HEK293 (cell line): Measurements from ENCODE around the gene FHAD1.

Experiments
- AEBP2 ChIP-seq: fragments of 450-650 bp; formaldehyde crosslinking; IDR thresholded peaks from 2 replicates; pipeline ENCODE4 v1.5.1; 2016; ENCODE audit warnings: missing biosample characterization, missing genetic modification characterization, borderline replicate concordance
- EGR2 ChIP-seq: fragments of 450-650 bp; formaldehyde crosslinking; IDR thresholded peaks from 2 replicates; pipeline ENCODE4 v1.5.1; 2016; ENCODE audit warnings: low read depth, missing biosample characterization, missing genetic modification characterization
- FEZF1 ChIP-seq: fragments of 450-650 bp; formaldehyde crosslinking; IDR thresholded peaks from 2 replicates; pipeline ENCODE4 v1.5.1; 2016; ENCODE audit warnings: missing biosample characterization, missing genetic modification characterization
- HOXA7 ChIP-seq: sonication (generic); formaldehyde crosslinking; IDR thresholded peaks from 2 replicates; pipeline ENCODE4 v1.8.1; 2022; ENCODE audit warnings: missing genetic modification reagents, borderline replicate concordance
- INSM2 ChIP-seq: fragments of 450-650 bp; formaldehyde crosslinking; IDR thresholded peaks from 2 replicates; pipeline ENCODE4 v1.5.1; 2016; ENCODE audit warnings: missing biosample characterization, missing genetic modification characterization
- KLF8 ChIP-seq: fragments of 450-650 bp; formaldehyde crosslinking; IDR thresholded peaks from 2 replicates; pipeline ENCODE4 v1.5.1; 2016; ENCODE audit warnings: missing biosample characterization, missing genetic modification characterization
- MYNN ChIP-seq: fragments of 450-650 bp; formaldehyde crosslinking; IDR thresholded peaks from 2 replicates; pipeline ENCODE4 v1.5.1; 2016; ENCODE audit warnings: missing biosample characterization, missing genetic modification characterization, borderline replicate concordance
- SCRT2 ChIP-seq: fragments of 450-650 bp; formaldehyde crosslinking; IDR thresholded peaks from 2 replicates; pipeline ENCODE4 v1.5.1; 2016; ENCODE audit warnings: missing biosample characterization, missing genetic modification characterization
- SETDB1 ChIP-seq: IDR thresholded peaks from one replicate; pipeline ENCODE4 v1.6.1; 2017; ENCODE audit warnings: mild to moderate bottlenecking, low read length, moderate library complexity, mixed read lengths; ENCODE audit not compliant: insufficient read length
- ZNF10 ChIP-seq: fragments of 450-650 bp; formaldehyde crosslinking; IDR thresholded peaks from 2 replicates; pipeline ENCODE4 v1.5.1; 2017; ENCODE audit warnings: missing biosample characterization, missing genetic modification characterization
- ZNF114 ChIP-seq: fragments of 450-650 bp; formaldehyde crosslinking; IDR thresholded peaks from 2 replicates; pipeline ENCODE4 v1.5.0; 2017; ENCODE audit warnings: missing biosample characterization, missing genetic modification characterization
- ZNF133 ChIP-seq: fragments of 450-650 bp; formaldehyde crosslinking; IDR thresholded peaks from 2 replicates; pipeline ENCODE4 v1.5.1; 2016; ENCODE audit warnings: missing biosample characterization, missing genetic modification characterization
- ZNF146 ChIP-seq: fragments of 450-650 bp; formaldehyde crosslinking; IDR thresholded peaks from 2 replicates; pipeline ENCODE4 v1.5.1; 2016; ENCODE audit warnings: missing biosample characterization, missing genetic modification characterization
- ZNF155 ChIP-seq: fragments of 450-650 bp; formaldehyde crosslinking; IDR thresholded peaks from 2 replicates; pipeline ENCODE4 v1.5.1; 2016; ENCODE audit warnings: missing biosample characterization, missing genetic modification characterization
- ZNF157 ChIP-seq: fragments of 450-650 bp; formaldehyde crosslinking; IDR thresholded peaks from 2 replicates; pipeline ENCODE4 v1.5.1; 2016; ENCODE audit warnings: missing biosample characterization, missing genetic modification characterization
- ZNF211 ChIP-seq: fragments of 450-650 bp; formaldehyde crosslinking; IDR thresholded peaks from 2 replicates; pipeline ENCODE4 v1.5.1; 2016; ENCODE audit warnings: low read depth, missing biosample characterization, missing genetic modification characterization
- ZNF335 ChIP-seq: fragments of 450-650 bp; formaldehyde crosslinking; conservative IDR thresholded peaks from 2 replicates; pipeline ENCODE4 v1.5.1; 2016; ENCODE audit warnings: missing biosample characterization, missing genetic modification characterization
- ZNF366 ChIP-seq: fragments of 450-650 bp; formaldehyde crosslinking; conservative IDR thresholded peaks from 2 replicates; pipeline ENCODE4 v1.5.1; 2016; ENCODE audit warnings: missing biosample characterization, missing genetic modification characterization
- ZNF391 ChIP-seq: fragments of 450-650 bp; formaldehyde crosslinking; IDR thresholded peaks from 2 replicates; pipeline ENCODE4 v1.5.1; 2016; ENCODE audit warnings: low read depth, missing biosample characterization, missing genetic modification characterization, borderline replicate concordance
- ZNF530 ChIP-seq: fragments of 450-650 bp; formaldehyde crosslinking; IDR thresholded peaks from 2 replicates; pipeline ENCODE4 v1.5.1; 2016; ENCODE audit warnings: low read depth, missing biosample characterization, missing genetic modification characterization
- ZNF555 ChIP-seq: fragments of 450-650 bp; formaldehyde crosslinking; conservative IDR thresholded peaks from 2 replicates; pipeline ENCODE4 v1.5.1; 2017; ENCODE audit warnings: missing biosample characterization, mild to moderate bottlenecking, missing genetic modification characterization, inconsistent platforms
- ZNF610 ChIP-seq: fragments of 450-650 bp; formaldehyde crosslinking; IDR thresholded peaks from 2 replicates; pipeline ENCODE4 v1.5.1; 2016; ENCODE audit warnings: missing biosample characterization, missing genetic modification characterization, borderline replicate concordance
- ZNF654 ChIP-seq: fragments of 450-650 bp; formaldehyde crosslinking; IDR thresholded peaks from 2 replicates; pipeline ENCODE4 v1.5.1; 2016; ENCODE audit warnings: low read depth, missing biosample characterization, missing genetic modification characterization
- ZNF747 ChIP-seq: fragments of 450-650 bp; formaldehyde crosslinking; IDR thresholded peaks from 2 replicates; pipeline ENCODE4 v1.5.1; 2016; ENCODE audit warnings: missing biosample characterization, missing genetic modification characterization
- ZNF791 ChIP-seq: fragments of 450-650 bp; formaldehyde crosslinking; IDR thresholded peaks from 2 replicates; pipeline ENCODE4 v1.5.1; 2016; ENCODE audit warnings: missing biosample characterization, missing genetic modification characterization
- ZNF843 ChIP-seq: fragments of 450-650 bp; formaldehyde crosslinking; IDR thresholded peaks from 2 replicates; pipeline ENCODE4 v1.5.1; 2016; ENCODE audit warnings: missing biosample characterization, missing genetic modification characterization
- TF ChIP-seq, protein P1 (sequence below): fragments of 450-650 bp; formaldehyde crosslinking; IDR thresholded peaks from 2 replicates; pipeline ENCODE4 v1.5.1; 2016; ENCODE audit warnings: missing biosample characterization, missing genetic modification characterization
- TF ChIP-seq, protein P2 (sequence below): fragments of 450-650 bp; formaldehyde crosslinking; IDR thresholded peaks from 2 replicates; pipeline ENCODE4 v1.5.1; 2016; ENCODE audit warnings: missing biosample characterization, missing genetic modification characterization, low read depth
- TF ChIP-seq, protein P3 (sequence below): fragments of 450-650 bp; formaldehyde crosslinking; IDR thresholded peaks from 2 replicates; pipeline ENCODE4 v1.5.1; 2016; ENCODE audit warnings: missing biosample characterization, missing genetic modification characterization

FHAD1 gene

DNA sequence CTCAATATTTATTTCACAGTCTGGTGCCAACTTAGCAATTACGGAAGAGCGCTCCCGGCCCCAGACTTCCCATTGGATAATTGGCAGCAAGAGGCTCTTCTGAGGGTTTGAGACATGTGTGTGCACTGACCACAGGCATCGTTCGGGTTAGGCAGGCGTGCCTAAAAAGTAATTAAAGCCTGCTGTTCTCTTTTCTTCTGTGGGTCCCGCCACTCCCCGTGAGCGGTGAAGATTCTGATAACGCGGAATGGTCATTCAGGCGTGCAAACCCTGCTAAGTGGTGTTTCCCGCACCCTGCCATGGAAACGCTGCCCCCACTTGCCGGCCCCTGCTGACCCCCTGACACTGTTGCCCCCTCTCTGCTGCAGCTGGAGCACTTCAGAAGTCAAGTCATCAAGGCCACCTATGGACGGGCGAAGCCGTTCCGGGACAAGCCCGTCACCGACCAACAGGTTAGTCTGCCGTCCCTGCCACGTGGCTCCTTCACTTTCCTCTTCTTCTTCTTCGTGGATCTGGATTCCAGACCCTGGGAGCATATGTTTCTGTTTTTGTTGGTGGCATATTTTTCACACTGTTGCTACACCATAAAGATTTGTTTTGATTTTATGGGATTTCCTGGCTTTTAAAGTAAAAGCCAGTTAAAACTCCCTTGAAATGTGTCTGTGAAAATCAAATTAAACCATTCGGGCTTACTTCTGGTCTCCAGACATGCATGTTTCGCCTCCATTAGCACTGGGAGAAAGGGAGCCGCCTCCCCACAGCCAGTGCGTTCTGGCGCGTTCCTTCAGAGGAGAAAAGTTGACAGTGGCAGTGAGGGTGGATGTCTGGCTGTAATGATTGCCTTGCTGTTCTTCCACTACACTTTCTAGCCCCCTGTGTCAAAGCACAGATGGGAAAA, 79.9 kb downstream of the FHAD1 start (continued):
- TF ChIP-seq, protein P1, sequence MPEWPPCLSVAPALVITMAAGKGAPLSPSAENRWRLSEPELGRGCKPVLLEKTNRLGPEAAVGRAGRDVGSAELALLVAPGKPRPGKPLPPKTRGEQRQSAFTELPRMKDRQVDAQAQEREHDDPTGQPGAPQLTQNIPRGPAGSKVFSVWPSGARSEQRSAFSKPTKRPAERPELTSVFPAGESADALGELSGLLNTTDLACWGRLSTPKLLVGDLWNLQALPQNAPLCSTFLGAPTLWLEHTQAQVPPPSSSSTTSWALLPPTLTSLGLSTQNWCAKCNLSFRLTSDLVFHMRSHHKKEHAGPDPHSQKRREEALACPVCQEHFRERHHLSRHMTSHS (tag by site-specific recombination): no peak
- no peak for TF ChIP-seq ZNF530 (tag by site-specific recombination)
- no peak for TF ChIP-seq ZNF555 (tag by site-specific recombination)
- TF ChIP-seq MYNN (tag by site-specific recombination): no peak; the same call in 1 of the 2 replicates
- peak; percentile 65; the same call in 1 of the 2 replicates for TF ChIP-seq ZNF10 (tag by site-specific recombination)
- TF ChIP-seq KLF8 (tag by site-specific recombination): no peak
- TF ChIP-seq ZNF391 (tag by site-specific recombination): no peak
- TF ChIP-seq ZNF146: no peak
- TF ChIP-seq ZNF114: no peak
- TF ChIP-seq ZNF155 (tag by site-specific recombination): no peak
- peak; percentile 41; the same call in 1 of the 2 replicates for TF ChIP-seq ZNF335
- TF ChIP-seq ZNF791: no peak
- TF ChIP-seq SCRT2 (tag by site-specific recombination): peak; percentile 97
- no peak for TF ChIP-seq HOXA7 (CRISPR knock-in tag)
- TF ChIP-seq INSM2 (tag by site-specific recombination): no peak
- TF ChIP-seq ZNF610 (tag by site-specific recombination): peak; percentile 67; the same call in 1 of the 2 replicates
- TF ChIP-seq, protein P2, sequence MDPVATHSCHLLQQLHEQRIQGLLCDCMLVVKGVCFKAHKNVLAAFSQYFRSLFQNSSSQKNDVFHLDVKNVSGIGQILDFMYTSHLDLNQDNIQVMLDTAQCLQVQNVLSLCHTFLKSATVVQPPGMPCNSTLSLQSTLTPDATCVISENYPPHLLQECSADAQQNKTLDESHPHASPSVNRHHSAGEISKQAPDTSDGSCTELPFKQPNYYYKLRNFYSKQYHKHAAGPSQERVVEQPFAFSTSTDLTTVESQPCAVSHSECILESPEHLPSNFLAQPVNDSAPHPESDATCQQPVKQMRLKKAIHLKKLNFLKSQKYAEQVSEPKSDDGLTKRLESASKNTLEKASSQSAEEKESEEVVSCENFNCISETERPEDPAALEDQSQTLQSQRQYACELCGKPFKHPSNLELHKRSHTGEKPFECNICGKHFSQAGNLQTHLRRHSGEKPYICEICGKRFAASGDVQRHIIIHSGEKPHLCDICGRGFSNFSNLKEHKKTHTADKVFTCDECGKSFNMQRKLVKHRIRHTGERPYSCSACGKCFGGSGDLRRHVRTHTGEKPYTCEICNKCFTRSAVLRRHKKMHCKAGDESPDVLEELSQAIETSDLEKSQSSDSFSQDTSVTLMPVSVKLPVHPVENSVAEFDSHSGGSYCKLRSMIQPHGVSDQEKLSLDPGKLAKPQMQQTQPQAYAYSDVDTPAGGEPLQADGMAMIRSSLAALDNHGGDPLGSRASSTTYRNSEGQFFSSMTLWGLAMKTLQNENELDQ (tag by site-specific recombination): no peak
- no peak for TF ChIP-seq SETDB1
- TF ChIP-seq, protein P3, sequence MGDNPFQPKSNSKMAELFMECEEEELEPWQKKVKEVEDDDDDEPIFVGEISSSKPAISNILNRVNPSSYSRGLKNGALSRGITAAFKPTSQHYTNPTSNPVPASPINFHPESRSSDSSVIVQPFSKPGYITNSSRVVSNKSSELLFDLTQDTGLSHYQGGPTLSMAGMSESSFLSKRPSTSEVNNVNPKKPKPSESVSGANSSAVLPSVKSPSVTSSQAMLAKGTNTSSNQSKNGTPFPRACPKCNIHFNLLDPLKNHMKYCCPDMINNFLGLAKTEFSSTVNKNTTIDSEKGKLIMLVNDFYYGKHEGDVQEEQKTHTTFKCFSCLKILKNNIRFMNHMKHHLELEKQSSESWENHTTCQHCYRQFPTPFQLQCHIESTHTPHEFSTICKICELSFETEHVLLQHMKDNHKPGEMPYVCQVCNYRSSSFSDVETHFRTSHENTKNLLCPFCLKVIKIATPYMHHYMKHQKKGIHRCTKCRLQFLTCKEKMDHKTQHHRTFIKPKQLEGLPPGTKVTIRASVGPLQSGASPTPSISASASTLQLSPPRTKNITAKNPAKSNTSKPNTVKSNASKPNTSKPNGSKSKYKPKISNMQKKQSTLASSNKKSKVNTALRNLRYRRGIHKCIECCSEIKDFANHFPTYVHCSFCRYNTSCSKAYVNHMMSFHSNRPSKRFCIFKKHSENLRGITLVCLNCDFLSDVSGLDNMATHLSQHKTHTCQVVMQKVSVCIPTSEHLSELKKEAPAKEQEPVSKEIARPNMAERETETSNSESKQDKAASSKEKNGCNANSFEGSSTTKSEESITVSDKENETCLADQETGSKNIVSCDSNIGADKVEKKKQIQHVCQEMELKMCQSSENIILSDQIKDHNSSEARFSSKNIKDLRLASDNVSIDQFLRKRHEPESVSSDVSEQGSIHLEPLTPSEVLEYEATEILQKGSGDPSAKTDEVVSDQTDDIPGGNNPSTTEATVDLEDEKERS (tag by site-specific recombination): no peak
- no peak for TF ChIP-seq ZNF747 (tag by site-specific recombination)
- no peak; the same call in 1 of the 2 replicates for TF ChIP-seq EGR2 (tag by site-specific recombination)
- 0 out of 2 replicates have a peak, but pooled peaks have one; percentile 17 for TF ChIP-seq ZNF366 (tag by site-specific recombination)
- TF ChIP-seq ZNF157: no peak
- TF ChIP-seq ZNF843: no peak
- TF ChIP-seq ZNF654 (tag by site-specific recombination): no peak
- TF ChIP-seq ZNF211: no peak
- TF ChIP-seq ZNF133 (tag by site-specific recombination): no peak
- TF ChIP-seq AEBP2: no peak
- peak; percentile 85 for TF ChIP-seq FEZF1
